ENCODE measurements around the gene CNTRL.
"Not testable (repeated sequence)": the region's sequence is repeated elsewhere in the genome, so short reads cannot be mapped to it uniquely, and the experiment has no call there.

The CNTRL gene

GRCh38 chr9:121173501-121173900, 98.7 kb downstream of the CNTRL start:
- Histone ChIP-seq H3K79me2 (ENCODE audit: control insufficient read depth, insufficient read depth, low read length, unreplicated experiment) (no peaks in the 10 kb centered on the region), H3K4me3 (ENCODE audit: low read depth, low read length) (no peak overlapping the region), H3K36me3 (ENCODE audit: insufficient read depth, low read length) (peaks cover 34% of the 10 kb centered on the region), H3K4me1 (ENCODE audit: control insufficient read depth, insufficient read depth, low read length, unreplicated experiment) (no peaks in the 10 kb centered on the region), H2AFZ (ENCODE audit: low read length, unreplicated experiment) (no peak overlapping the region), H3K27me3 (ENCODE audit: insufficient read depth, low read length) (no peaks in the 10 kb centered on the region), H3K27ac (ENCODE audit: low read depth, low read length) (no peak overlapping the region)

- Histone ChIP-seq H2AFZ (ENCODE audit: low read length, unreplicated experiment) (no peak overlapping the region), H3K4me1 (ENCODE audit: control insufficient read depth, insufficient read depth, low read length, unreplicated experiment) (peaks cover under 1% of the 10 kb centered on the region), H3K4me3 (ENCODE audit: low read depth, low read length) (no peak overlapping the region), H3K79me2 (ENCODE audit: control insufficient read depth, insufficient read depth, low read length, unreplicated experiment) (peaks cover 19% of the 10 kb centered on the region), H3K36me3 (ENCODE audit: insufficient read depth, low read length) (peaks cover 35% of the 10 kb centered on the region), H3K27ac (ENCODE audit: low read depth, low read length) (no peak overlapping the region), H3K27me3 (ENCODE audit: insufficient read depth, low read length) (no peaks in the 10 kb centered on the region)
Measured at GRCh38 chr9:121178676-121179372, 104.1 kb downstream of the CNTRL start.

DNA sequence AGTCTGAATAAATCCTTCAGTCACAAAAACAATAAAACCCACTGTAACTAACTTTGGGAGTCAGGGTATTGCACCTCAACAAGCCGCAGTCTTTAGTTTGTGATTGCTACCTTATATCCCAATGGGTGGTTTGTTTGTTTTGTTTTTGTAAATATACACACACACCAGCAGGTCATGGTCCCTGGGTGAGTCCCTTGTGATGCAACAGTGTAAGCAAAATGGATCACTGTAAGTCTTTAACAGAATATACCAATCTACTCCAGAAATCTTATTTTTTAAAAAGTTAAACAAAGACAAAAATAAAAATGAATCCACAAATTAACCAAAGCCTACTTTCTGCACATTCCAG, 104.6 kb downstream of the CNTRL start:
- H2AFZ ChIP-seq (ENCODE audit: low read length, unreplicated experiment); H3K27ac ChIP-seq (ENCODE audit: low read depth, low read length); H3K27me3 ChIP-seq (ENCODE audit: insufficient read depth, low read length); H3K4me1 ChIP-seq (ENCODE audit: control insufficient read depth, insufficient read depth, low read length, unreplicated experiment); H3K4me3 ChIP-seq (ENCODE audit: low read depth, low read length): not testable (repeated sequence)
- Histone ChIP-seq H3K79me2 (ENCODE audit: control insufficient read depth, insufficient read depth, low read length, unreplicated experiment) (peaks cover 24% of the 10 kb centered on the region), H3K36me3 (ENCODE audit: insufficient read depth, low read length) (peaks cover 36% of the 10 kb centered on the region)

GRCh38 chr9:121179930-121180681, 105.4 kb downstream of the CNTRL start:
- peaks cover 30% of the 10 kb centered on the region for H3K79me2 ChIP-seq (ENCODE audit: control insufficient read depth, insufficient read depth, low read length, unreplicated experiment)
- H3K27me3 ChIP-seq (ENCODE audit: insufficient read depth, low read length) = no peaks in the 10 kb centered on the region
- peaks cover 36% of the 10 kb centered on the region for H3K36me3 ChIP-seq (ENCODE audit: insufficient read depth, low read length)
- no peak overlapping the region for H2AFZ ChIP-seq (ENCODE audit: low read length, unreplicated experiment)
- no peak overlapping the region for H3K4me3 ChIP-seq (ENCODE audit: low read depth, low read length)
- peaks cover 4% of the 10 kb centered on the region for H3K4me1 ChIP-seq (ENCODE audit: control insufficient read depth, insufficient read depth, low read length, unreplicated experiment)
- no peak overlapping the region for H3K27ac ChIP-seq (ENCODE audit: low read depth, low read length)

DNA sequence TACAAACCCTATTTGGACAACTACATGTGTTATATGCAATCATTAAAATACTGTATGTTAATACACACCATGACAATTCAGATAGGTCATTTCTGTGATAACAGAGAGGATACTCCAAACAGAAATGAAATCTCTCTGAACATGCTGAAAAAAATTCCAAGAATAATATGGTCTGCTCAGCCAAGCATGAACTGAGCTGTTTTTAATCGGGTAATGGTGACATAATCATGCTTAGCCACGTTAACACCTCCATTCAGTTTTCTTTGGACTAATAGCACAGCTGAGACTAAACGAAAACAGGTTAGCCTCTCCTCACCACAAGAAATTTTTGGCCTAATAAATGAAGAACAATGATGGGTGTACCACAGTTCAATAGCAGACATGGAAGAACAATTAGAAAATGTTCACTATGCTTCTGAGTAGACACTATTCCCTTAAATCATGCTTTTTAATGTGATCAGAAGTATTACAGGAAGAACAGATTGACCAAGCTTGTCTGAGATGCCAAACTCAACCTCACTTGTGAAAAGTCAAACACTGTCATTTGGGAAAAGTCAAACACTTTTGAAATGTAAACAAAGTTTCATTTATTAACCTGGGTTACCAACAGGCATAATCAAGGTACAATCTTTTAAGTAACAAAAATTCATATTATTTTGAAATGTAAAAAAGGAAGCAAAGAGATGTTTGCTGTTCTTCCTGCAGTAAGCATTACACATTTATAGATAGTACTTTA, 107.5 kb downstream of the CNTRL start:
- no peak overlapping the region for H2AFZ ChIP-seq (ENCODE audit: low read length, unreplicated experiment)
- H3K4me3 ChIP-seq (ENCODE audit: low read depth, low read length) = no peak overlapping the region
- H3K27ac ChIP-seq (ENCODE audit: low read depth, low read length) = no peak overlapping the region
- H3K36me3 ChIP-seq (ENCODE audit: insufficient read depth, low read length) = peaks cover 26% of the 10 kb centered on the region
- H3K4me1 ChIP-seq (ENCODE audit: control insufficient read depth, insufficient read depth, low read length, unreplicated experiment) = peaks cover 13% of the 10 kb centered on the region
- H3K79me2 ChIP-seq (ENCODE audit: control insufficient read depth, insufficient read depth, low read length, unreplicated experiment) = peaks cover 51% of the 10 kb centered on the region
- H3K27me3 ChIP-seq (ENCODE audit: insufficient read depth, low read length) = no peaks in the 10 kb centered on the region

DNA sequence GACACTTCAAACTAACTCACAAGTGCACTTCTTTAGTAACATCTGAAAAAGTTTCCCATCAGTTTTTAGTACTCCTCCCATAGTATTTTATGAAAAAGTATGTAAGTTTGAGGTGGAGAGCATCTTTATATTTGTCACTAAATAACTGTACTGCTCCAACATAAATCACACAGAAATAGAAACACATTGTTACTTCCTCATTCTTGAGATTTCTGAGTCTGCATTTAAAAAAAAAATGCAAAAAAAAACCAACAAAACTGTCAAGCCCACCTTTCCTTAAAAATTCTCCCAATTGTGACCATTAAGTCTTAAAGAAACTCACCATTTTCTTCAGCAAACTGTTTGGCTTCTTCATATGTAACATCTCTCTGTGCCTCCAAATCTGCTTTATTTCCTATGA, 108.2 kb downstream of the CNTRL start:
- Histone ChIP-seq H3K36me3 (ENCODE audit: insufficient read depth, low read length) (peaks cover 24% of the 10 kb centered on the region), H3K4me3 (ENCODE audit: low read depth, low read length) (no peak overlapping the region), H3K27ac (ENCODE audit: low read depth, low read length) (no peak overlapping the region), H3K79me2 (ENCODE audit: control insufficient read depth, insufficient read depth, low read length, unreplicated experiment) (peaks cover 58% of the 10 kb centered on the region), H3K27me3 (ENCODE audit: insufficient read depth, low read length) (no peaks in the 10 kb centered on the region), H2AFZ (ENCODE audit: low read length, unreplicated experiment) (no peak overlapping the region), H3K4me1 (ENCODE audit: control insufficient read depth, insufficient read depth, low read length, unreplicated experiment) (peaks cover 18% of the 10 kb centered on the region)

GRCh38 chr9:121183666-121184423, 109.1 kb downstream of the CNTRL start:
- Histone ChIP-seq H3K4me1 (ENCODE audit: control insufficient read depth, insufficient read depth, low read length, unreplicated experiment) (peaks cover 18% of the 10 kb centered on the region), H3K4me3 (ENCODE audit: low read depth, low read length) (no peak overlapping the region), H3K27me3 (ENCODE audit: insufficient read depth, low read length) (no peaks in the 10 kb centered on the region), H3K79me2 (ENCODE audit: control insufficient read depth, insufficient read depth, low read length, unreplicated experiment) (peaks cover 66% of the 10 kb centered on the region), H3K36me3 (ENCODE audit: insufficient read depth, low read length) (peaks cover 25% of the 10 kb centered on the region), H3K27ac (ENCODE audit: low read depth, low read length) (no peak overlapping the region), H2AFZ (ENCODE audit: low read length, unreplicated experiment) (no peak overlapping the region)

DNA sequence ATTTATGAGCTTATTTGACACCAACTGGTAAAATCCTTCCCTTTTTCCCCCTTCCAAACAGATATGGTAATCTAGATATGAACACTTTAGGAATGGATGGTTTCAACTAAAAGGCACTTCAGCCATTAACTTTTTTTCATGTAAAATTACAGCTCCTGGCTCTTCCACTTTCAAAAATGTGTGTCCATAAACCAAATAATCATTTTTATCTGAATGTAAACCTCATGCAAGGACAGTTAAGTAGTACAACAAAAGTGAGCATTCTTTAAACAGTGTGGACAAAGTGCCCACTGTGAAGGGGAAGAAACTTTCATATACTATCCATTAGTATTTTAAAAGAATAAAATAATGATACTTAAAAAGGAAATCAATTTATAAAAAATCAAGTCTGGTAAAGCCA, 109.7 kb downstream of the CNTRL start:
- Histone ChIP-seq H3K27ac (ENCODE audit: low read depth, low read length) (no peak overlapping the region), H2AFZ (ENCODE audit: low read length, unreplicated experiment) (no peak overlapping the region), H3K36me3 (ENCODE audit: insufficient read depth, low read length) (peaks cover 26% of the 10 kb centered on the region)

DNA sequence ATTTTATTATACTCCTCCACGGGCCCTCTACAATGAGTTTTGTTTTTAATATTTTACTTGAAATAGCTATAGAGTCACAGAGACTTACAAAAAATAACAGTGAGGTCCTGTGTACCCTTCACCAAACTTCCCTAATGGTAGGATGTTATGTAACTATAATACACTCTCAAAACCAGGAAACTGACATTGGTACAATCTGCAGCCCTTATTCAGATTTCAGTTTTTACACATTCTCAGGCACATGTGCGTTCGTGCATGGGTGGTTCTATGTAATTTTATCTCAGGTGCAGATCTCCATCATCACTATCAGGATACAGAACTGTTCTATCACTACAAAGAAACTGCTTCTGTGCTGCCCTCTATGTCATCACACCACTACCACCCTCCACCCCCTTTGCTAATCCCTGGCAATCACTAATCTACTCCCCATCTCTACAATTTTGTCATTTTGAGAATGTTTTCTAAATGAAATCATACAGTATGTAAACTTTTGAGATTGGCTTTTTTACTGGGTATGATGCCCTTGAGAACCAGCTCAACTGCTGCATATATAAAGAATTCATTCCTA, 110.5 kb downstream of the CNTRL start:
- Histone ChIP-seq H3K4me3 (ENCODE audit: low read depth, low read length) (no peak overlapping the region), H2AFZ (ENCODE audit: low read length, unreplicated experiment) (no peak overlapping the region), H3K27ac (ENCODE audit: low read depth, low read length) (no peak overlapping the region), H3K27me3 (ENCODE audit: insufficient read depth, low read length) (no peaks in the 10 kb centered on the region), H3K79me2 (ENCODE audit: control insufficient read depth, insufficient read depth, low read length, unreplicated experiment) (peaks cover 80% of the 10 kb centered on the region), H3K36me3 (ENCODE audit: insufficient read depth, low read length) (peaks cover 26% of the 10 kb centered on the region), H3K4me1 (ENCODE audit: control insufficient read depth, insufficient read depth, low read length, unreplicated experiment) (peaks cover 18% of the 10 kb centered on the region)

More for the DNA sequence above, 109.7 kb downstream of the CNTRL start:
- H3K4me3 ChIP-seq (ENCODE audit: low read depth, low read length) = no peak overlapping the region
- no peaks in the 10 kb centered on the region for H3K27me3 ChIP-seq (ENCODE audit: insufficient read depth, low read length)
- H3K79me2 ChIP-seq (ENCODE audit: control insufficient read depth, insufficient read depth, low read length, unreplicated experiment) = peaks cover 72% of the 10 kb centered on the region
- peaks cover 18% of the 10 kb centered on the region for H3K4me1 ChIP-seq (ENCODE audit: control insufficient read depth, insufficient read depth, low read length, unreplicated experiment)

GRCh38 chr9:121185774-121186403, 111.1 kb downstream of the CNTRL start:
- no peaks in the 10 kb centered on the region for H3K27me3 ChIP-seq (ENCODE audit: insufficient read depth, low read length)
- H3K79me2 ChIP-seq (ENCODE audit: control insufficient read depth, insufficient read depth, low read length, unreplicated experiment) = peaks cover 83% of the 10 kb centered on the region
- H3K4me3 ChIP-seq (ENCODE audit: low read depth, low read length) = no peak overlapping the region
- H3K36me3 ChIP-seq (ENCODE audit: insufficient read depth, low read length) = peaks cover 24% of the 10 kb centered on the region
- peaks cover 18% of the 10 kb centered on the region for H3K4me1 ChIP-seq (ENCODE audit: control insufficient read depth, insufficient read depth, low read length, unreplicated experiment)
- no peak overlapping the region for H2AFZ ChIP-seq (ENCODE audit: low read length, unreplicated experiment)
- H3K27ac ChIP-seq (ENCODE audit: low read depth, low read length) = no peak overlapping the region
